A673 (cell line): ENCODE measurements around the gene CALN1. TPM values are rescaled to one million over a fixed set of nuclear protein-coding genes. Genes with fewer than 3 reads are reported as not detected.

ENCODE experiments used
- BruUV-seq: library from RNA; stranded (reverse); fragments of 400-500 nt; replicated peaks from 2 replicates; lab custom pipeline; 2021; lab: Mats Ljungman, UMichigan
- CTCF ChIA-PET: fragments of 300-600 bp; sonication (Branson Sonifier 250); formaldehyde crosslinking; loops from one replicate; lab custom pipeline; 2022; ENCODE audit warnings: antibody characterized with exemption; lab: Charles Lee
- POLR2A ChIA-PET: fragments of 300-600 bp; sonication (Branson Sonifier 250); formaldehyde crosslinking; loops from one replicate; lab custom pipeline; 2022; ENCODE audit warnings: antibody characterized with exemption; ENCODE audit not compliant: low non-redundant PET; lab: Charles Lee
- DNase-seq: peaks from one replicate; pipeline ENCODE4 v3.0.0-alpha.2; 2015; ENCODE audit warnings: low spot score
- H3K27ac ChIP-seq: fragments of 200-600 bp; sonication (generic); 2 replicates; pipeline ENCODE4 v1.5.1; 2016; ENCODE audit warnings: mixed run types, low read depth, mild to moderate bottlenecking, mixed read lengths, antibody characterized with exemption, low read length; ENCODE audit not compliant: poor library complexity, severe bottlenecking
- H3K27me3 ChIP-seq: fragments of 200-600 bp; sonication (generic); replicated peaks from 2 replicates; pipeline ENCODE4 v1.6.1; 2017; ENCODE audit warnings: mixed run types, low read depth, mild to moderate bottlenecking, mixed read lengths, antibody characterized with exemption, low read length; ENCODE audit not compliant: insufficient read depth, poor library complexity
- H3K36me3 ChIP-seq: fragments of 200-600 bp; sonication (generic); 2 replicates; pipeline ENCODE4 v1.6.1; 2016; ENCODE audit warnings: mixed run types, mild to moderate bottlenecking, mixed read lengths, antibody characterized with exemption, low read length; ENCODE audit not compliant: insufficient read depth, poor library complexity, severe bottlenecking
- H3K4me1 ChIP-seq: fragments of 200-600 bp; sonication (generic); 2 replicates; pipeline ENCODE4 v1.6.1; 2017; ENCODE audit warnings: mixed run types, mild to moderate bottlenecking, mixed read lengths, antibody characterized with exemption, low read length; ENCODE audit not compliant: insufficient read depth, poor library complexity, severe bottlenecking
- H3K4me3 ChIP-seq: fragments of 200-600 bp; sonication (generic); 2 replicates; pipeline ENCODE4 v1.5.1; 2016; ENCODE audit warnings: low read depth, mixed run types, mild to moderate bottlenecking, mixed read lengths, low read length; ENCODE audit not compliant: poor library complexity, severe bottlenecking
- H3K9me3 ChIP-seq: fragments of 200-600 bp; sonication (generic); 2 replicates; pipeline ENCODE4 v1.6.1; 2016; ENCODE audit warnings: mixed run types, low read depth, mild to moderate bottlenecking, mixed read lengths, antibody characterized with exemption, low read length; ENCODE audit not compliant: poor library complexity, severe bottlenecking
- CTCF ChIP-seq: fragments of 300-800, 200-600 bp; sonication (generic); conservative IDR thresholded peaks from 2 replicates; pipeline ENCODE4 v1.5.1; 2017; ENCODE audit warnings: low read depth, mild to moderate bottlenecking, antibody characterized with exemption, low read length, moderate library complexity, mixed read lengths
- EZH2 ChIP-seq: fragments of 200-600 bp; sonication (generic); IDR thresholded peaks from 2 replicates; pipeline ENCODE4 v1.6.1; 2017; ENCODE audit warnings: borderline replicate concordance, low read depth, mild to moderate bottlenecking, mixed read lengths, antibody characterized with exemption, low read length; ENCODE audit not compliant: poor library complexity, severe bottlenecking
- intact Hi-C: fragments of 100-400 bp; cut with micrococcal nuclease; formaldehyde crosslinking; loops from one replicate; pipeline ENCODE4 v1.10.0; 2022; ENCODE audit not compliant: unreplicated experiment
- total RNA-seq: library from RNA; stranded (reverse); gene quantifications from 2 replicates; pipeline ENCODE4 v1.2.3, GENCODE V29; 2021

Gene CALN1
- total RNA-seq, 1 experiment from 2014 or later: not detected

GRCh38 chr7:71768450-71768849 is 643.7 kb downstream of the CALN1 start:
- CTCF ChIA-PET: no interaction called here
- no TSS peak for BruUV-seq
- H3K4me3 ChIP-seq: no peak overlapping the region
- H3K9me3 ChIP-seq: peaks cover 16% of the 10 kb centered on the region
- no peak overlapping the region for H3K27ac ChIP-seq
- H3K36me3 ChIP-seq: no peaks in the 10 kb centered on the region
- intact Hi-C loops: no loop called here
- no peak for TF ChIP-seq CTCF
- TF ChIP-seq EZH2: no peak
- no peaks in the 10 kb centered on the region for H3K4me1 ChIP-seq
- H3K27me3 ChIP-seq: no peaks in the 10 kb centered on the region
- POLR2A ChIA-PET: no interaction called here
- DNase-seq: no peak

- Histone ChIP-seq H3K27me3 (no peaks in the 10 kb centered on the region), H3K36me3 (no peaks in the 10 kb centered on the region), H3K4me1 (no peaks in the 10 kb centered on the region), H3K4me3 (no peak overlapping the region), H3K27ac (no peak overlapping the region), H3K9me3 (peaks cover 25% of the 10 kb centered on the region)
- intact Hi-C loops: no loop called here
- ChIA-PET CTCF (no interaction called here), POLR2A (no interaction called here)
- BruUV-seq: no TSS peak
- no peak for DNase-seq
- TF ChIP-seq CTCF: no peak
- no peak for TF ChIP-seq EZH2
These were observed 646.1 kb downstream of the CALN1 start for GRCh38 chr7:71766016-71766415.

GRCh38 chr7:71761336-71761735 is 650.8 kb downstream of the CALN1 start:
- ChIA-PET CTCF (no interaction called here), POLR2A (no interaction called here)
- no peaks in the 10 kb centered on the region for H3K27me3 ChIP-seq
- H3K4me1 ChIP-seq: no peaks in the 10 kb centered on the region
- no TSS peak for BruUV-seq
- DNase-seq: no peak
- H3K4me3 ChIP-seq: no peak overlapping the region
- H3K9me3 ChIP-seq: peaks cover 16% of the 10 kb centered on the region
- H3K36me3 ChIP-seq: no peaks in the 10 kb centered on the region
- no peak overlapping the region for H3K27ac ChIP-seq
- intact Hi-C loops: no loop called here
- TF ChIP-seq EZH2: no peak
- TF ChIP-seq CTCF: no peak
